H1 (cell line): Measurements from ENCODE around the gene CEP72. TPM values are rescaled to one million over a fixed set of nuclear protein-coding genes. Genes with fewer than 3 reads are reported as not detected.

Experiments
- CTBP2 ChIP-seq: IDR thresholded peaks from 2 replicates; pipeline ENCODE4 v1.7.0; 2011; ENCODE audit warnings: borderline replicate concordance, mild to moderate bottlenecking, moderate library complexity, mixed read lengths, low read length; ENCODE audit not compliant: insufficient read depth, insufficient read length
- POU5F1 ChIP-seq: IDR thresholded peaks from 2 replicates; pipeline ENCODE4 v1.6.1; 2011; ENCODE audit warnings: low read depth, mild to moderate bottlenecking, low read length, moderate library complexity
- polyA plus RNA-seq, 7 experiments: library from polyadenylated mRNA; depleted of rRNA in 3 of 7; stranded (reverse) in 5 of 7; unstranded in 2 of 7; fragments of >200 nt in 5 of 7; fragments of 200-250 nt in 2 of 7; gene quantifications; 1 replicate in 5 of 7; 2 replicates in 1 of 7; 4 replicates in 1 of 7; pipeline versions ENCODE4 v1.2.1 to v1.2.3, GENCODE V29; 2011 to 2013; ENCODE audit warnings: missing spikeins in 2 of 7, mixed read lengths in 2 of 7
- total RNA-seq: library from RNA; stranded (reverse); fragmentation: NEBNext Ultra II Directional; extraction: Animal tissue kit (Norgen Biotek cat#: 25700); gene quantifications from 2 replicates; pipeline ENCODE4 v1.2.1, GENCODE V29; 2021
- TF ChIP-seq, protein P1 (sequence below): IDR thresholded peaks from 2 replicates; pipeline ENCODE4 v1.6.1; 2011; ENCODE audit warnings: low read depth, mild to moderate bottlenecking, low read length; ENCODE audit not compliant: insufficient read depth
- TF ChIP-seq, protein P2 (sequence below): IDR thresholded peaks from 2 replicates; pipeline ENCODE4 v1.6.1; 2012; ENCODE audit warnings: inconsistent platforms

The CEP72 gene
- total and polyA plus RNA-seq, 2 of the 8 experiments (the other 6 are each of a cell fraction or from before 2014, with no cell fraction given) = 13.1 to 19.6 TPM

- TF ChIP-seq, protein P1, sequence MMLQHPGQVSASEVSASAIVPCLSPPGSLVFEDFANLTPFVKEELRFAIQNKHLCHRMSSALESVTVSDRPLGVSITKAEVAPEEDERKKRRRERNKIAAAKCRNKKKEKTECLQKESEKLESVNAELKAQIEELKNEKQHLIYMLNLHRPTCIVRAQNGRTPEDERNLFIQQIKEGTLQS = no peak
- TF ChIP-seq POU5F1 (no peak), CTBP2 (no peak)
- TF ChIP-seq, protein P2, sequence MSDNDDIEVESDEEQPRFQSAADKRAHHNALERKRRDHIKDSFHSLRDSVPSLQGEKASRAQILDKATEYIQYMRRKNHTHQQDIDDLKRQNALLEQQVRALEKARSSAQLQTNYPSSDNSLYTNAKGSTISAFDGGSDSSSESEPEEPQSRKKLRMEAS = no peak
Observed at GRCh38 chr5:645421-645820, 33.3 kb downstream of the CEP72 start (continued).
